Suprapubic skin (tissue), 4 donors: ENCODE data around the gene TMEM150B.

Experiments used
- POLR2A ChIP-seq, 2 donors: fragments of 450-650 bp; IDR thresholded peaks; one replicate each; pipeline ENCODE4 v1.6.1; 2017; ENCODE audit warnings: antibody characterized with exemption in 2 of 2, mild to moderate bottlenecking in 2 of 2, moderate library complexity in 2 of 2
- POLR2AphosphoS5 ChIP-seq, 3 donors: sonication (generic); formaldehyde crosslinking; IDR thresholded peaks; one replicate each; pipeline ENCODE4 v1.6.1; 2017; ENCODE audit warnings: antibody characterized with exemption in 3 of 3
- TF ChIP-seq, protein P1 (sequence below), 2 donors: fragments of 200-600 bp in 1 of 2; fragments of 450-650 bp in 1 of 2; sonication (generic) in 1 of 2; IDR thresholded peaks; one replicate each; pipeline ENCODE4 v1.5.1; 2016 to 2019; ENCODE audit warnings: antibody characterized with exemption in 2 of 2, mild to moderate bottlenecking in 1 of 2, moderate library complexity in 1 of 2

DNA sequence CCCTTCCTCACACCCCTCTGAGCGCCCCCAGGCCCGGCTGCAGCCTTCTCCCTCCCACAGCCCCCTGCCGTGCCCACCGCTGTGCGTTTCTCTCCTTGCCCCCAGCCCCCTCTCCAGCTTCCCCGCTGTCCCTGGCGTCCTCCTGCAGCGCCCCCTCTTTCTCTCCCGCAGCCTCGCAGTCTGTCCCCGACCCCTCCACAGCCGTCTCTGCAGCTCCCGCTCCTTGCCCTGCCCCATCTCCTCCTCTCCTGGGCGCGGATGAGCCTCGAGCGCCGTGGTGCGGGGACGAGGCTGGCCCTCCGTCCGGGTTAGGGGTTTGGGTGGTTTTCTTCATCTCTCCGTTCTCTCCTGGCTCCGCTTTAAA, 15.6 kb upstream of the TMEM150B start:
- TF ChIP-seq, protein P1, sequence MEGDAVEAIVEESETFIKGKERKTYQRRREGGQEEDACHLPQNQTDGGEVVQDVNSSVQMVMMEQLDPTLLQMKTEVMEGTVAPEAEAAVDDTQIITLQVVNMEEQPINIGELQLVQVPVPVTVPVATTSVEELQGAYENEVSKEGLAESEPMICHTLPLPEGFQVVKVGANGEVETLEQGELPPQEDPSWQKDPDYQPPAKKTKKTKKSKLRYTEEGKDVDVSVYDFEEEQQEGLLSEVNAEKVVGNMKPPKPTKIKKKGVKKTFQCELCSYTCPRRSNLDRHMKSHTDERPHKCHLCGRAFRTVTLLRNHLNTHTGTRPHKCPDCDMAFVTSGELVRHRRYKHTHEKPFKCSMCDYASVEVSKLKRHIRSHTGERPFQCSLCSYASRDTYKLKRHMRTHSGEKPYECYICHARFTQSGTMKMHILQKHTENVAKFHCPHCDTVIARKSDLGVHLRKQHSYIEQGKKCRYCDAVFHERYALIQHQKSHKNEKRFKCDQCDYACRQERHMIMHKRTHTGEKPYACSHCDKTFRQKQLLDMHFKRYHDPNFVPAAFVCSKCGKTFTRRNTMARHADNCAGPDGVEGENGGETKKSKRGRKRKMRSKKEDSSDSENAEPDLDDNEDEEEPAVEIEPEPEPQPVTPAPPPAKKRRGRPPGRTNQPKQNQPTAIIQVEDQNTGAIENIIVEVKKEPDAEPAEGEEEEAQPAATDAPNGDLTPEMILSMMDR (IDR thresholded peaks at IDR 0.05), result no peak
- TF ChIP-seq POLR2AphosphoS5 (IDR thresholded peaks at IDR 0.05), result no peak
- no peak for TF ChIP-seq POLR2A (IDR thresholded peaks at IDR 0.05)
